K562 (cell line): ENCODE measurements around the gene CENPB. TPM values are rescaled to one million over a fixed set of nuclear protein-coding genes. Genes with fewer than 3 reads are reported as not detected.
A peak's percentile ranks its signal among the peaks of the same experiment; 100 is the strongest.

Experiments
- CCNT2 ChIP-seq: IDR thresholded peaks from 2 replicates; pipeline ENCODE4 v1.6.1; 2011; ENCODE audit warnings: borderline replicate concordance, low read depth, mild to moderate bottlenecking, moderate library complexity, mixed read lengths, low read length; ENCODE audit not compliant: insufficient read length; ENCODE audit errors: extremely low read depth
- CREB5 ChIP-seq: fragments of 250-450 bp; sonication (Bioruptor Pico); IDR thresholded peaks from 2 replicates; pipeline ENCODE4 v1.5.0; 2020; ENCODE audit warnings: mild to moderate bottlenecking
- ETV1 ChIP-seq: fragments of 450-650 bp; conservative IDR thresholded peaks from 2 replicates; pipeline ENCODE4 v1.6.1; 2016; ENCODE audit warnings: missing genetic modification characterization, control low read depth, low read depth, missing compliant biosample characterization
- ETV6 ChIP-seq, 3 experiments: fragments of 150-350 bp in 1 of 3; sonication (generic) in 1 of 3; formaldehyde crosslinking in 1 of 3; IDR thresholded peaks; 2 replicates each; pipeline versions ENCODE4 v1.6.1 to v1.8.0; 2014 to 2022; ENCODE audit warnings: borderline replicate concordance in 2 of 3, low read depth in 2 of 3, antibody characterized with exemption in 1 of 3, low read length in 1 of 3, mild to moderate bottlenecking in 1 of 3, missing genetic modification reagents in 1 of 3
- FOSL1 ChIP-seq: fragments of 200-800 bp; sonication (Bioruptor generic); conservative IDR thresholded peaks from 2 replicates; pipeline ENCODE4 v1.6.1; 2016; ENCODE audit warnings: missing genetic modification characterization, missing compliant biosample characterization
- GABPB1 ChIP-seq: sonication (generic); formaldehyde crosslinking; IDR thresholded peaks from 2 replicates; pipeline ENCODE4 v1.8.0; 2022; ENCODE audit warnings: mild to moderate bottlenecking, missing genetic modification reagents
- HNRNPH1 ChIP-seq: fragments of 200-400 bp; formaldehyde crosslinking; optimal IDR thresholded peaks from 2 replicates; pipeline ENCODE3; 2017; ENCODE audit warnings: low read depth, mild to moderate bottlenecking, low read length, moderate library complexity
- MAZ ChIP-seq, 2 experiments: fragments of 450-650 bp in 1 of 2; sonication (generic) in 1 of 2; formaldehyde crosslinking; IDR thresholded peaks in 1 of 2; conservative IDR thresholded peaks in 1 of 2; 2 replicates each; pipeline versions ENCODE4 v1.4.0 to v1.5.0; 2020; ENCODE audit warnings: mild to moderate bottlenecking in 1 of 2, missing genetic modification reagents in 1 of 2
- SMARCA5 ChIP-seq: fragments of 450-650 bp; IDR thresholded peaks from 2 replicates; pipeline ENCODE4 v1.6.1; 2016
- TOE1 ChIP-seq, 2 experiments: fragments of 450-650 bp in 1 of 2; sonication (generic) in 1 of 2; formaldehyde crosslinking in 1 of 2; IDR thresholded peaks; 2 replicates each; pipeline versions ENCODE4 v1.7.1 to v1.8.0; 2016 to 2022; ENCODE audit warnings: borderline replicate concordance in 2 of 2, mild to moderate bottlenecking in 2 of 2, antibody characterized with exemption in 1 of 2, inconsistent platforms in 1 of 2, low read depth in 1 of 2, missing genetic modification reagents in 1 of 2, moderate library complexity in 1 of 2
- XRCC3 ChIP-seq: fragments of 450-650 bp; IDR thresholded peaks from 2 replicates; pipeline ENCODE4 v1.6.1; 2017; ENCODE audit warnings: mild to moderate bottlenecking, moderate library complexity
- ZBTB9 ChIP-seq: fragments of 450-650 bp; formaldehyde crosslinking; IDR thresholded peaks from 2 replicates; pipeline ENCODE4 v1.4.0; 2020; ENCODE audit warnings: mild to moderate bottlenecking, moderate library complexity
- ZFX ChIP-seq: sonication (generic); formaldehyde crosslinking; IDR thresholded peaks from 2 replicates; pipeline ENCODE4 v1.8.0; 2022; ENCODE audit warnings: mild to moderate bottlenecking, missing genetic modification reagents, moderate library complexity
- ZNF586 ChIP-seq: fragments of 450-650 bp; formaldehyde crosslinking; conservative IDR thresholded peaks from 2 replicates; pipeline ENCODE4 v1.4.0; 2020; ENCODE audit warnings: mild to moderate bottlenecking, moderate library complexity
- polyA plus RNA-seq, 8 experiments: library from polyadenylated mRNA; depleted of rRNA in 4 of 8; stranded (reverse) in 5 of 8; unstranded in 3 of 8; fragments of >200 nt; fragmentation: Nextera tagmentation in 2 of 8; fragmentation: Illumina TruSeq in 1 of 8; extraction: Ambion mirVana in 2 of 8; extraction: Trizol in 1 of 8; gene quantifications; 2 replicates each; pipeline versions ENCODE4 v1.2.1 to v1.2.3, GENCODE V29; 2011 to 2014; ENCODE audit warnings: inconsistent platforms in 1 of 8, missing spikeins in 1 of 8
- total RNA-seq, 7 experiments: library from RNA; depleted of rRNA in 6 of 7; stranded (reverse); fragments of >200 nt in 6 of 7; fragmentation: Illumina TruSeq in 2 of 7; extraction: Trizol in 2 of 7; gene quantifications; 2 replicates each; pipeline versions ENCODE4 v1.2.1 to v1.2.3, GENCODE V29; 2011 to 2021; ENCODE audit warnings: low replicate concordance in 1 of 7
- TF ChIP-seq, protein P1 (sequence below): sonication (generic); formaldehyde crosslinking; IDR thresholded peaks from 2 replicates; pipeline ENCODE4 v1.8.0; 2022; ENCODE audit warnings: mild to moderate bottlenecking, low read depth, missing genetic modification reagents
- TF ChIP-seq, protein P2 (sequence below): fragments of 150-350 bp; IDR thresholded peaks from 2 replicates; pipeline ENCODE4 v1.6.1; 2014; ENCODE audit warnings: low read depth, mild to moderate bottlenecking, low read length, borderline replicate concordance

CENPB gene
- total and polyA plus RNA-seq, 9 of the 15 experiments (the other 6 are each of a cell fraction or from before 2014, with no cell fraction given), result 0.17 to 70.8 (median 24.9) TPM

- TF ChIP-seq ETV6 (IDR thresholded peaks at IDR 0.05; ENCODE audit: borderline replicate concordance in 1 of 2, low read depth in 2 of 2, low read length in 1 of 2) (0 out of 4 replicates have a peak, but pooled peaks of 1 of the 2 experiments have one; percentile 11), ETV6 (CRISPR knock-in tag; IDR thresholded peaks at IDR 0.05; ENCODE audit: borderline replicate concordance) (no peak), XRCC3 (no peak), MAZ (CRISPR knock-in tag; conservative IDR thresholded peaks at IDR 0.05 in 1 of 2, IDR thresholded peaks at IDR 0.05 in 1 of 2) (peak; percentile 36 to 49; a peak in 3 of 4 replicates), CREB5 (CRISPR knock-in tag) (no peak), CCNT2 (peak; percentile 11), SMARCA5 (peak; percentile 95), ZNF586 (CRISPR knock-in tag) (no peak), TOE1 (IDR thresholded peaks at IDR 0.05; ENCODE audit: borderline replicate concordance) (peak; percentile 82), TOE1 (CRISPR knock-in tag; IDR thresholded peaks at IDR 0.05; ENCODE audit: borderline replicate concordance, low read depth) (no peak), HNRNPH1 (no peak), ZFX (CRISPR knock-in tag) (peak; percentile 78), ZBTB9 (CRISPR knock-in tag) (no peak), FOSL1 (tag) (no peak), GABPB1 (CRISPR knock-in tag) (peak; percentile 83), ETV1 (tag) (peak; percentile 88)
- TF ChIP-seq, protein P1, sequence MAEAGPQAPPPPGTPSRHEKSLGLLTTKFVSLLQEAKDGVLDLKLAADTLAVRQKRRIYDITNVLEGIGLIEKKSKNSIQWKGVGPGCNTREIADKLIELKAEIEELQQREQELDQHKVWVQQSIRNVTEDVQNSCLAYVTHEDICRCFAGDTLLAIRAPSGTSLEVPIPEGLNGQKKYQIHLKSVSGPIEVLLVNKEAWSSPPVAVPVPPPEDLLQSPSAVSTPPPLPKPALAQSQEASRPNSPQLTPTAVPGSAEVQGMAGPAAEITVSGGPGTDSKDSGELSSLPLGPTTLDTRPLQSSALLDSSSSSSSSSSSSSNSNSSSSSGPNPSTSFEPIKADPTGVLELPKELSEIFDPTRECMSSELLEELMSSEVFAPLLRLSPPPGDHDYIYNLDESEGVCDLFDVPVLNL (CRISPR knock-in tag), result peak; percentile 95
- TF ChIP-seq, protein P2, sequence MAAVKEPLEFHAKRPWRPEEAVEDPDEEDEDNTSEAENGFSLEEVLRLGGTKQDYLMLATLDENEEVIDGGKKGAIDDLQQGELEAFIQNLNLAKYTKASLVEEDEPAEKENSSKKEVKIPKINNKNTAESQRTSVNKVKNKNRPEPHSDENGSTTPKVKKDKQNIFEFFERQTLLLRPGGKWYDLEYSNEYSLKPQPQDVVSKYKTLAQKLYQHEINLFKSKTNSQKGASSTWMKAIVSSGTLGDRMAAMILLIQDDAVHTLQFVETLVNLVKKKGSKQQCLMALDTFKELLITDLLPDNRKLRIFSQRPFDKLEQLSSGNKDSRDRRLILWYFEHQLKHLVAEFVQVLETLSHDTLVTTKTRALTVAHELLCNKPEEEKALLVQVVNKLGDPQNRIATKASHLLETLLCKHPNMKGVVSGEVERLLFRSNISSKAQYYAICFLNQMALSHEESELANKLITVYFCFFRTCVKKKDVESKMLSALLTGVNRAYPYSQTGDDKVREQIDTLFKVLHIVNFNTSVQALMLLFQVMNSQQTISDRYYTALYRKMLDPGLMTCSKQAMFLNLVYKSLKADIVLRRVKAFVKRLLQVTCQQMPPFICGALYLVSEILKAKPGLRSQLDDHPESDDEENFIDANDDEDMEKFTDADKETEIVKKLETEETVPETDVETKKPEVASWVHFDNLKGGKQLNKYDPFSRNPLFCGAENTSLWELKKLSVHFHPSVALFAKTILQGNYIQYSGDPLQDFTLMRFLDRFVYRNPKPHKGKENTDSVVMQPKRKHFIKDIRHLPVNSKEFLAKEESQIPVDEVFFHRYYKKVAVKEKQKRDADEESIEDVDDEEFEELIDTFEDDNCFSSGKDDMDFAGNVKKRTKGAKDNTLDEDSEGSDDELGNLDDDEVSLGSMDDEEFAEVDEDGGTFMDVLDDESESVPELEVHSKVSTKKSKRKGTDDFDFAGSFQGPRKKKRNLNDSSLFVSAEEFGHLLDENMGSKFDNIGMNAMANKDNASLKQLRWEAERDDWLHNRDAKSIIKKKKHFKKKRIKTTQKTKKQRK, result no peak
Measured at GRCh38 chr20:3795511-3796468, 9.2 kb upstream of the CENPB start, which contains the start of gene CDC25B (continued).
